SK-N-SH treated with all-trans-retinoic acid at 6 μM for 48 hours (cell line): ENCODE data around the gene ZNF664.

ENCODE experiments used
- CSDC2 ChIP-seq: fragments of 250-450 bp; sonication (Bioruptor Pico); IDR thresholded peaks from 2 replicates; pipeline ENCODE4 v1.5.0; 2020; ENCODE audit warnings: mild to moderate bottlenecking, moderate library complexity
- TCF4 ChIP-seq: fragments of 250-450 bp; sonication (Bioruptor Pico); IDR thresholded peaks from 2 replicates; pipeline ENCODE4 v1.8.0; 2021; ENCODE audit warnings: mild to moderate bottlenecking, moderate library complexity, borderline replicate concordance
- TOX ChIP-seq: fragments of 250-450 bp; sonication (Bioruptor Pico); IDR thresholded peaks from 2 replicates; pipeline ENCODE4 v1.8.0; 2021; ENCODE audit warnings: mild to moderate bottlenecking, moderate library complexity, borderline replicate concordance
- ZC3H10 ChIP-seq: fragments of 250-450 bp; sonication (Bioruptor Pico); IDR thresholded peaks from 2 replicates; pipeline ENCODE4 v1.5.1; 2021; ENCODE audit warnings: mild to moderate bottlenecking, moderate library complexity
- ZFP3 ChIP-seq: fragments of 250-450 bp; sonication (Bioruptor Pico); IDR thresholded peaks from 2 replicates; pipeline ENCODE4 v1.5.0; 2020; ENCODE audit warnings: mild to moderate bottlenecking, moderate library complexity
- ZFP30 ChIP-seq: fragments of 450-650 bp; formaldehyde crosslinking; IDR thresholded peaks from 2 replicates; pipeline ENCODE4 v1.5.0; 2022; ENCODE audit warnings: mild to moderate bottlenecking, moderate library complexity
- ZNF565 ChIP-seq: fragments of 450-650 bp; formaldehyde crosslinking; conservative IDR thresholded peaks from 2 replicates; pipeline ENCODE4 v1.5.0; 2020; ENCODE audit warnings: low read depth, mild to moderate bottlenecking, moderate library complexity
- TF ChIP-seq, protein P1 (sequence below): fragments of 250-450 bp; sonication (Bioruptor Pico); IDR thresholded peaks from 2 replicates; pipeline ENCODE4 v1.5.0; 2020; ENCODE audit warnings: mild to moderate bottlenecking, moderate library complexity
- TF ChIP-seq, protein P2 (sequence below): fragments of 250-450 bp; sonication (Bioruptor Pico); IDR thresholded peaks from 2 replicates; pipeline ENCODE4 v1.8.0; 2020; ENCODE audit warnings: mild to moderate bottlenecking, moderate library complexity, borderline replicate concordance

DNA sequence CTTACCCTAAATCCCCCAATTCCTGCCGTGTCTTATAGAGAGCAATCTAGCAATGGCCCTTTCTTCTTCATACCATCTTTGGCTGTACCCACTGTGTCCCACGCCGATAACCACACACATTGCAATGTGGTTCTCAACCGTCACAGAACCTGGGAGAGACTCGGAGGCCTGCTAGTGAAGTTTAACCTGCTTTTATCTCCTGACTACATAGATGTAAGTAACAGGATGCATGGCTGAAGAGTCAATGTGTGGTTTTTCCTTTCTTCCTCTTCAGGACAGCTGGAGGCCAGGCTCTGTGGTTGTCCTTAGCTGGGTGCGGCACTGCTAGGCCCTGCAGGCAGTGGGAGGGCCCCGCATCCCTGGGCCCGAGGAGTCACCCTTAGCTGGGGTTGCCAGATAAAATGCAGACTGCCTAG lies 51.3 kb downstream of the ZNF664 start:
- TF ChIP-seq ZC3H10 (CRISPR knock-in tag) = no peak
- TF ChIP-seq, protein P1, sequence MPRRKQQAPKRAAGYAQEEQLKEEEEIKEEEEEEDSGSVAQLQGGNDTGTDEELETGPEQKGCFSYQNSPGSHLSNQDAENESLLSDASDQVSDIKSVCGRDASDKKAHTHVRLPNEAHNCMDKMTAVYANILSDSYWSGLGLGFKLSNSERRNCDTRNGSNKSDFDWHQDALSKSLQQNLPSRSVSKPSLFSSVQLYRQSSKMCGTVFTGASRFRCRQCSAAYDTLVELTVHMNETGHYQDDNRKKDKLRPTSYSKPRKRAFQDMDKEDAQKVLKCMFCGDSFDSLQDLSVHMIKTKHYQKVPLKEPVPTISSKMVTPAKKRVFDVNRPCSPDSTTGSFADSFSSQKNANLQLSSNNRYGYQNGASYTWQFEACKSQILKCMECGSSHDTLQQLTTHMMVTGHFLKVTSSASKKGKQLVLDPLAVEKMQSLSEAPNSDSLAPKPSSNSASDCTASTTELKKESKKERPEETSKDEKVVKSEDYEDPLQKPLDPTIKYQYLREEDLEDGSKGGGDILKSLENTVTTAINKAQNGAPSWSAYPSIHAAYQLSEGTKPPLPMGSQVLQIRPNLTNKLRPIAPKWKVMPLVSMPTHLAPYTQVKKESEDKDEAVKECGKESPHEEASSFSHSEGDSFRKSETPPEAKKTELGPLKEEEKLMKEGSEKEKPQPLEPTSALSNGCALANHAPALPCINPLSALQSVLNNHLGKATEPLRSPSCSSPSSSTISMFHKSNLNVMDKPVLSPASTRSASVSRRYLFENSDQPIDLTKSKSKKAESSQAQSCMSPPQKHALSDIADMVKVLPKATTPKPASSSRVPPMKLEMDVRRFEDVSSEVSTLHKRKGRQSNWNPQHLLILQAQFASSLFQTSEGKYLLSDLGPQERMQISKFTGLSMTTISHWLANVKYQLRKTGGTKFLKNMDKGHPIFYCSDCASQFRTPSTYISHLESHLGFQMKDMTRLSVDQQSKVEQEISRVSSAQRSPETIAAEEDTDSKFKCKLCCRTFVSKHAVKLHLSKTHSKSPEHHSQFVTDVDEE (CRISPR knock-in tag) = no peak
- TF ChIP-seq, protein P2, sequence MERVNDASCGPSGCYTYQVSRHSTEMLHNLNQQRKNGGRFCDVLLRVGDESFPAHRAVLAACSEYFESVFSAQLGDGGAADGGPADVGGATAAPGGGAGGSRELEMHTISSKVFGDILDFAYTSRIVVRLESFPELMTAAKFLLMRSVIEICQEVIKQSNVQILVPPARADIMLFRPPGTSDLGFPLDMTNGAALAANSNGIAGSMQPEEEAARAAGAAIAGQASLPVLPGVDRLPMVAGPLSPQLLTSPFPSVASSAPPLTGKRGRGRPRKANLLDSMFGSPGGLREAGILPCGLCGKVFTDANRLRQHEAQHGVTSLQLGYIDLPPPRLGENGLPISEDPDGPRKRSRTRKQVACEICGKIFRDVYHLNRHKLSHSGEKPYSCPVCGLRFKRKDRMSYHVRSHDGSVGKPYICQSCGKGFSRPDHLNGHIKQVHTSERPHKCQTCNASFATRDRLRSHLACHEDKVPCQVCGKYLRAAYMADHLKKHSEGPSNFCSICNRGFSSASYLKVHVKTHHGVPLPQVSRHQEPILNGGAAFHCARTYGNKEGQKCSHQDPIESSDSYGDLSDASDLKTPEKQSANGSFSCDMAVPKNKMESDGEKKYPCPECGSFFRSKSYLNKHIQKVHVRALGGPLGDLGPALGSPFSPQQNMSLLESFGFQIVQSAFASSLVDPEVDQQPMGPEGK (CRISPR knock-in tag) = no peak
- TF ChIP-seq CSDC2 (CRISPR knock-in tag) = no peak
- no peak for TF ChIP-seq ZFP3 (CRISPR knock-in tag)
- no peak for TF ChIP-seq TCF4 (CRISPR knock-in tag)
- no peak for TF ChIP-seq ZNF565
- no peak for TF ChIP-seq ZFP30
- no peak for TF ChIP-seq TOX (CRISPR knock-in tag)
